Stomach smooth muscle (tissue), 2 donors: ENCODE data around the gene ADD2.

Source experiments
- H3K27ac ChIP-seq: one replicate; pipeline ENCODE4 v1.7.0; 2013; ENCODE audit warnings: mild to moderate bottlenecking, low read length, inconsistent platforms
- H3K27me3 ChIP-seq, 2 donors: one replicate each; pipeline ENCODE4 v1.7.0; 2013; ENCODE audit warnings: low read length in 2 of 2; ENCODE audit not compliant: insufficient read depth in 2 of 2, control insufficient read depth in 1 of 2
- H3K36me3 ChIP-seq, 2 donors: one replicate each; pipeline ENCODE4 v1.7.0; 2013; ENCODE audit warnings: low read length in 2 of 2; ENCODE audit not compliant: control insufficient read depth in 2 of 2, insufficient read depth in 2 of 2
- H3K4me1 ChIP-seq: one replicate; pipeline ENCODE4 v1.7.0; 2013; ENCODE audit warnings: low read length; ENCODE audit not compliant: control insufficient read depth, insufficient read depth
- H3K4me3 ChIP-seq, 2 donors: one replicate each; pipeline ENCODE4 v1.7.0; 2013; ENCODE audit warnings: low read length in 2 of 2
- H3K9ac ChIP-seq, 2 donors: one replicate each; pipeline ENCODE4 v1.7.0; 2013; ENCODE audit warnings: low read length in 2 of 2, mild to moderate bottlenecking in 1 of 2
- H3K9me3 ChIP-seq, 2 donors: one replicate each; pipeline ENCODE4 v1.7.0; 2013; ENCODE audit warnings: low read length in 2 of 2; ENCODE audit not compliant: control insufficient read depth in 2 of 2
- donor health status: healthy.
- donor health status: Pancreatic carcinoma.

Gene ADD2

GRCh38 chr2:70779911-70780545 lies 12.0 kb upstream of the ADD2 start:
- H3K27ac ChIP-seq: no peak overlapping the region
- H3K36me3 ChIP-seq: no peaks in the 10 kb centered on the region
- H3K27me3 ChIP-seq: peaks cover 4 to 12% of the 10 kb centered on the region in 2 donors
- H3K4me1 ChIP-seq: no peaks in the 10 kb centered on the region
- no peak overlapping the region for H3K4me3 ChIP-seq
- no peak overlapping the region for H3K9ac ChIP-seq
- H3K9me3 ChIP-seq: no peaks in the 10 kb centered on the region

- H3K4me3 ChIP-seq: no peak overlapping the region
- no peak overlapping the region for H3K9ac ChIP-seq
- H3K36me3 ChIP-seq: no peaks in the 10 kb centered on the region
- peaks cover 4 to 15% of the 10 kb centered on the region in 2 donors for H3K27me3 ChIP-seq
- no peaks in the 10 kb centered on the region for H3K4me1 ChIP-seq
- no peaks in the 10 kb centered on the region for H3K9me3 ChIP-seq
- no peak overlapping the region for H3K27ac ChIP-seq
Observed at GRCh38 chr2:70779491-70779890, 11.5 kb upstream of the ADD2 start.

- no peaks in the 10 kb centered on the region for H3K9me3 ChIP-seq
- H3K9ac ChIP-seq: no peak overlapping the region
- no peak overlapping the region for H3K27ac ChIP-seq
- no peaks in the 10 kb centered on the region for H3K36me3 ChIP-seq
- peaks cover 4 to 19% of the 10 kb centered on the region in 2 donors for H3K27me3 ChIP-seq
- no peaks in the 10 kb centered on the region for H3K4me1 ChIP-seq
- no peak overlapping the region for H3K4me3 ChIP-seq
Observed at GRCh38 chr2:70778676-70779075, 10.7 kb upstream of the ADD2 start.

GRCh38 chr2:70777450-70777849 lies 9.4 kb upstream of the ADD2 start:
- no peaks in the 10 kb centered on the region for H3K4me1 ChIP-seq
- H3K9me3 ChIP-seq: peaks cover 0 to 3% of the 10 kb centered on the region in 2 donors
- no peak overlapping the region for H3K27ac ChIP-seq
- no peak overlapping the region for H3K4me3 ChIP-seq
- H3K27me3 ChIP-seq: peaks cover 4 to 22% of the 10 kb centered on the region in 2 donors
- no peaks in the 10 kb centered on the region for H3K36me3 ChIP-seq
- H3K9ac ChIP-seq: no peak overlapping the region

GRCh38 chr2:70776266-70776665 lies 8.3 kb upstream of the ADD2 start:
- H3K27me3 ChIP-seq: peaks cover 4 to 22% of the 10 kb centered on the region in 2 donors

GRCh38 chr2:70775141-70775540 lies 7.1 kb upstream of the ADD2 start:
- no peaks in the 10 kb centered on the region for H3K4me1 ChIP-seq
- no peak overlapping the region for H3K4me3 ChIP-seq
- H3K27me3 ChIP-seq: peaks cover 0 to 19% of the 10 kb centered on the region in 2 donors
- H3K36me3 ChIP-seq: no peaks in the 10 kb centered on the region
- H3K27ac ChIP-seq: no peak overlapping the region
- H3K9me3 ChIP-seq: peaks cover 0 to 6% of the 10 kb centered on the region in 2 donors
- H3K9ac ChIP-seq: no peak overlapping the region

More at GRCh38 chr2:70776266-70776665, 8.3 kb upstream of the ADD2 start:
- Histone ChIP-seq H3K36me3 (no peaks in the 10 kb centered on the region), H3K4me1 (no peaks in the 10 kb centered on the region), H3K9me3 (peaks cover 0 to 6% of the 10 kb centered on the region in 2 donors), H3K4me3 (no peak overlapping the region), H3K27ac (no peak overlapping the region), H3K9ac (no peak overlapping the region)

GRCh38 chr2:70772486-70773155 lies 4.6 kb upstream of the ADD2 start:
- Histone ChIP-seq H3K9ac (no peak overlapping the region), H3K36me3 (no peaks in the 10 kb centered on the region), H3K27ac (no peak overlapping the region), H3K4me1 (peaks cover 4% of the 10 kb centered on the region), H3K27me3 (peaks cover 13 to 22% of the 10 kb centered on the region in 2 donors), H3K4me3 (no peak overlapping the region), H3K9me3 (peaks cover 0 to 6% of the 10 kb centered on the region in 2 donors)

- peaks cover 24 to 29% of the 10 kb centered on the region in 2 donors for H3K27me3 ChIP-seq
- H3K27ac ChIP-seq: no peak overlapping the region
Observed at GRCh38 chr2:70771446-70771845, 3.4 kb upstream of the ADD2 start.

GRCh38 chr2:70769450-70769849 lies 1.4 kb upstream of the ADD2 start:
- Histone ChIP-seq H3K4me3 (no peak overlapping the region), H3K27ac (no peak overlapping the region), H3K9me3 (peaks cover 0 to 6% of the 10 kb centered on the region in 2 donors), H3K27me3 (peaks cover 25 to 36% of the 10 kb centered on the region in 2 donors), H3K4me1 (peaks cover 12% of the 10 kb centered on the region), H3K36me3 (no peaks in the 10 kb centered on the region), H3K9ac (no peak overlapping the region)

More at GRCh38 chr2:70771446-70771845, 3.4 kb upstream of the ADD2 start:
- peaks cover 0 to 6% of the 10 kb centered on the region in 2 donors for H3K9me3 ChIP-seq
- no peak overlapping the region for H3K9ac ChIP-seq
- peaks cover 12% of the 10 kb centered on the region for H3K4me1 ChIP-seq
- no peaks in the 10 kb centered on the region for H3K36me3 ChIP-seq
- H3K4me3 ChIP-seq: no peak overlapping the region

GRCh38 chr2:70768590-70769085 lies 638 bp upstream of the ADD2 start:
- peaks cover 0 to 6% of the 10 kb centered on the region in 2 donors for H3K9me3 ChIP-seq
- H3K27ac ChIP-seq: no peak overlapping the region
- no peaks in the 10 kb centered on the region for H3K36me3 ChIP-seq
- peaks cover 22 to 36% of the 10 kb centered on the region in 2 donors for H3K27me3 ChIP-seq
- H3K9ac ChIP-seq: no peak overlapping the region
- H3K4me3 ChIP-seq: no peak overlapping the region
- H3K4me1 ChIP-seq: peaks cover 12% of the 10 kb centered on the region
